CD4-positive, alpha-beta T cell treated with Interleukin-15 for 1 hour (primary cell): ENCODE measurements around the gene IQSEC3.
"Not testable (repeated sequence)": the region's sequence is repeated elsewhere in the genome, so short reads cannot be mapped to it uniquely, and the experiment has no call there.

ENCODE experiments used
- DNase-seq: peaks from one replicate; pipeline ENCODE4 v3.0.0-alpha.2; 2020

The IQSEC3 gene

DNA sequence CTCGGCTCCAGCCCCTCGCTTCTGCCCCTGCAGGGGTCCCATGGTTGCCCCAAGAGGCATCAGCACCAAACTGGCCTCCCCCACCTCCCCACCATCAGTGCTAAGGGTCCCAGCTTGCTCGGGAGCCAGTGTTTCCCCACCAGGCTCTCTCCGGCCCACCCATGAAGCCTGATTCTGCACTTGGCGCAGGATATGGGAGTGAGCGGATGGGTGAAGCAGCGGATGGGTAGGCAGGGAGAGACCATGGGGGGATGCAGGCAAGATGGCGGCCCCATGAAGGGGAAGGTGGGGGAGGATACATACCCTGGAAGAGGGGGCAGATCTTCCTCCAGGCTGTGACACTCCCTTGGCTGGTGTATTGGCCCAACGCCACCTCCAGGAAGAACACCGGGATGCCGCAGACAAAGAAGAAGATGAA lies 137.7 kb downstream of the IQSEC3 start:
- DNase-seq = no peak

DNA sequence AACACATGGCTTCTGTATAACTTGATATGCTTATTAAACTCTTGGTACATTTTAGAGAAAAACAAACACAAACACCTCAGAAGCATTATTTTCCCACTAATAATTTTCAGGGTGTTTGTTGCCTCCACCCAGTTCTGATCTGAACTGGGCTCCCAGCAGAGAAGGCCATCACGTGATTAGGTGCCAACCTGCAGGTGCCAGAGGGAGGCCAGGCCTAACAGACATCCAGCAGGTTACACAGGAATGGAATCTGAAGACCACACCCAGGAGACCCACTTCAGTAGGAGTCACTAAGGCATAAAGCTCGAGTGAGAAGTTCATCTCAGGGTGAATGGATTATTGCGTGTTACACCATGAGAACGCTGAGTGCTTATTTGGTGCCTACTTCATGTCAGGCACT lies 138.5 kb downstream of the IQSEC3 start:
- no peak for DNase-seq

DNA sequence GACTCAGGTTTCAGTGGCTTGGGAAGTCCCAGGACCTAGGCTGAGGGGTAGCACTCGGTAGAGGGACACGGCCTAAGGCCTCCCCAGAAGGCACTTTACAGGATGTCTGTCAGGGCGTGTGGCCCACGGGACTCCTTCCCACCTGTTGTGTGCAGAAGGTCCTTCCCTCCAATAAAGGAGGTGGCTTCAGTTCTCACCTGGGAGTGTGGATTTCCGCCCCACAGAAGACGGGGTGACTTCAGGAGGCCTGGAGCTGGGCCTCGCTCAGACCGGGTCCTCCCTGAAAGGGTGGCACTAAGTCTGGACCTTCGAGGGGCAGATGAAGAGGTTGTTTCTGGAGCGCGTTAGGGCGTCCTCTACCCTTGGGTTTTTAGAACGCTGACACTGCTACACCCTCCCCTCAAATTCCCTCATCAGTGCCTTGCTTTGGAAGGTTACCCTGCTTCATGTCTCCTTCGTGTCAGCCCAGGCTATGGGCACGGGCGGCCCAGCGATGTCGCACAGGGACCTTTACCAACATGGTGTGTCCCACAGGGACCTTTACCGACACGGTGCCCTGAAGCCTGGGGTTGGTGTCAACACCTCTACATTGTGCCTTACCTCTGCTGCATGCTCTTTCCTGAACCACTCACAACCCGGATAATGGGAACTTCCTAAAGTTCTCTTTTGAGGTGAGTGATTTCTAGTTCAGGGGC lies 140.3 kb downstream of the IQSEC3 start:
- no peak for DNase-seq

DNA sequence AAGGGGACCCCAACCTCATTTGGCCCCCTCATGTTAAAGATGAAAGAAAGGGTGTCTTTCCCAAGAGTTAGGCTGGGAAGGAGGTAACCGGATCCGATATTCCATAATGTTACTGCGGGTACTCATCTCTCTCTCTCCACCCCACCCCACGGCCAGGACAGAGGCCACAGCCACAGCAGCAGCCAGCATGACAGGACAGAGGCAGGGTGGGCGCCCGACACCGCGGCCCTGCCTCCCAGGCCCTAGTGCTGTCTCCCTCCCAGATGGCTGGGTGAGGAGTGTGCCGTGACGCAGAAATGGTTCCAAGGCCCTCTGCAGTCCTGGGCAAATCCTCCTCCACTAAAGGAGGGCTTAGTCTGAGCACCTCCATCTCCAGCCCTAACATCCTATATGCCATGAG lies 141.2 kb downstream of the IQSEC3 start:
- DNase-seq = no peak

- no peak for DNase-seq
Measured at GRCh38 chr12:208813-209212, 142.2 kb downstream of the IQSEC3 start.

DNA sequence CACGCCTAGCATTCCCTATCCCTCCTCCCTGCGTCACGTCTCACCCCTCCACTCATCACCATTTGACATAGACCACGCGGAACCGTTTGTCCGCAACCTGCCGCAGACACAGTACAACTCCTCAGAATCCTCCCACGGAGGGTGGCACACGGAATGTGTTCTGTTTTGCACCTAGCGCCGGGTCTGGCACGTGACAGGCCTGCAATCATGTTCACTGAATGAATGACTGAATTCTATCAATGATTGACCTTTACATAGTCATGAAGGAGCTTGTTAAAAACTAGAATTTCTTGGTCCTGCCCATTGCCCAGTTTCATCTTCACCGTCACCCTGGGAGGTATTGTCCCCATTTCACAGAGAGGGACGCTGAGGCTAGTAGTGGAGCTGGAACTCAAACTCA lies 142.7 kb downstream of the IQSEC3 start:
- no peak for DNase-seq

DNA sequence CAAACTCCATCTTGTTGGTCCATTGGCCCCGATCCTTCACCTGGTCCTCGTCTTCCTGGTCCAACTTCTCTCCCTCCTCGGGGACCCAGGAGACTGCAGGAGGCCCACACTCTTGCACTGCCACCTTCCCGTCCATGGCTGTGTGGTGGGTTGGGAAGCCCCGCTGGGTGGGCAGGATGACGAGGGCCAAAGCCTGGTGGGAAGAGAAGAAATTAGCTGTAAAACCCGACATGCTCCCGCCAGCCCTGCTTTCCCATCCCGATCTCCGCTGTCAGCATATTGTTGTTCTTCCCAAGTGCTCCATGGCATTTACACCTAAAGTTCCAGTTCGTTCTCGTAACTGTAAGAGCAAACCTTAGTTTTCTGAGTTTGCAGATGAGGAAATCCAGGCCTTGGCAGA lies 143.3 kb downstream of the IQSEC3 start:
- DNase-seq = no peak

DNA sequence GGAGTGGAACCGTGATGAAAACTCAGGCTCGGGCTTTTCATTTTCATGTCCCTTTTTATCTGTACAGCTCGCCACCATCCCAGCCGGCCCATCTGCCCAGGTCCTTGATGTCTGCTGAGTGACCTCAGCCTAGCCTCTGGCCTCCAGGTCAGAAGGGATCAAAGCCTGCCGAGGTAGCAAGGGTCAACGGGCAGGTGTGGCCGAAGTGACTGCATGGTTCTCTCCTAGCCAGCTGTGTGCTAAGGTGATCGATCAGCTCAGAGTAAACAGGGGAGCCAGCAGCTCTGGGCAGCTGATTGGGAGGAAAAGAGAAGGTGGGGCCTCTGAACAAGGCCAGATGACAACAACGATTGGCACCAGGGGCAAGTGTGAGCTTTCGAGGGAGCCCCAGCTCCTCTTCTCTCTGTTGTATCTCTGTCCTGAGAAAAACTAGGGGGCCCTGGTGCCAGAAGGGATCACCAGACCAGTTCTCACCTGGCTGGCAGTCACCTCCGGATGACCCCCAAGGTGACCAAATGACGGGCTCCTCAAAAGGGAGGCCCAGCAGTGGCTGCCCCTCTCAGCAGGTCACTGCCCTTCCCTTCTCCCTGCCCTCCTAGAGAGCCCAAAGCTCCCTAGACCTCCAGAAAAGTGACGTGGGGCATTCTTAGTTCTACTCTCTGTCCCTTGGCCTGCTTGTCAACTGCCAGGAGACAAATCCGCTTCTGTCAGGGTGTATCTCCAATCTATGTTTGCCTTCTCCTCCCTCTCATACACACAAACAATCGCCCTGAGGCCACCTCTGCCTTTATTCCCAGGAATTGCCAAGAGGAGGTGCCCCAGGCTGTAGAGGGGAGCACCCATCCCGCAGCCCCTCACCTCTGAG lies 143.9 kb downstream of the IQSEC3 start:
- no peak for DNase-seq

GRCh38 chr12:211142-211465 lies 144.5 kb downstream of the IQSEC3 start:
- no peak for DNase-seq

- DNase-seq = no peak
Measured at GRCh38 chr12:211639-212414, 145.3 kb downstream of the IQSEC3 start.

GRCh38 chr12:212415-212714 lies 145.8 kb downstream of the IQSEC3 start:
- DNase-seq = no peak

DNA sequence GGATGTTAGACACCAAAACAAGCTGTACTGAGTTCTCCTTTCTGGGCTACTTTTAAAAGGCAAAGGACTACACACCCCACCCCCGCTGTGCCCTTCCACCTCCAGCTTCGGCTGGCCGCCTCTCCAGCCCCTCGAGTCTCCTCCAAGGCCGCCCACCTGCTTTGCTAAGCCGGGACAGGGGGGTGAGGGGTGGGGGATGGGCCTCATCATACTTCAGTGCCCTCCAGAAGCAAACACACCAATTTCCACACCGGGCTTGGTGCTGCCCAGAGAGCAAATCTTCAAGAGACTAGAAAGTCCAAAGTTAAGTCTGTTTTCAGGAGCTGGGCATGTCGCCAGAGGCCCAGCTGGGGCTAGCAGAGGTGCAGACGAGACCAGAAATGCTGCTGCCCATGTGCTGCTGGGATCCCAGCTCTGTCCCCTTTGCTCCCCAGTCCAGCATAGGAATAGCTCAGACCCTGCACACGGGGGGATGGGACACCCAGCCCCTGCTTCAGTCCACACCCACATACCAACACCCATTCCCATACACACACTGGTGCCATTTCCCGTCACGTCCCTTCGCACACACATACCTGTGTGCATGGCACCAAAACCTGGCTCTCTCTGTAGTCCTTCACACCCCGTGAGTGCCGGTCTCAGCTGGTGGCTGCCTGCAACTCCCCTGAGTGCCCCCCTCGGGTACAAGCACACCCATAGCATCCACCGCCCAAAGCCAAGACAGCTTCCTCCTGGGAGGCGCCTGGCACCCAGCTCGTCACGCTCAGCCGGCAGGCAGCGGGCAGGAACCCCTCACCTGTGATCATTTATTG lies 146.4 kb downstream of the IQSEC3 start:
- no peak for DNase-seq

GRCh38 chr12:213527-213932 lies 147.0 kb downstream of the IQSEC3 start:
- no peak for DNase-seq

DNA sequence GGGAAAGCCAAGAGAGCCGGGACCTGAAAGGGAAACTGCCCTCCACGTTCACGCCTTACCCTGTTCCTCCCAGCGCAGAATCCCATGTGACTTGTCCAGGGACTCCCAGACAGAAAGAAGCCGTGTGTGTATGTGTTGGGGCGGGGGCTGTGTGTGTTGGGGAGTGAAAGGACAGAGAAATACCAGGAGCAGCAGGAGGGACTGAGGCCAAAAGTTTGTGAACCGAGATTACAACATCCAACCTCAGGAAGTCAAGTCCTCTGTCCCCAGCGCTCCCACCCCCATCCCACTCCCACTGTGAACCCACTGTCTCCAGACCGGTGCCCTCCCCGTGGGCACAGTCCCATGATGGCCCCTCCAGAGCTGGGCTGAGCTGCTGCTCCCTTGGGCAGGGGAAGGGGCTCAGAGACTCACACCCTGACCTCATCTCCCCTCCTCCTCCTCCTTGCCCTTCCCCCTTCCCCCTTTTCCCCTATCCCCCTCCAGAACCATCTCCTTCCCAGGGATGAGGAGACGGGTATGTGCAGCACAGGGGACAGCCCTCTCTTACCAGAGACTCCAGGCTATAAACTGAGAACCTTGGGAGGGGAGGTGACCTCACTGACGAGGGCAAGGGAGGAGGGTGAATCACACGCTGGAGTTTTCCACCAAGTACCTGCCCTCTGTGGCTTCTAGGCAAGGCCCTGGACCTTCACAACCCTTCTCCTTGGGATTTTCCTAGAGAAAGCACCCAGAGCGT lies 147.6 kb downstream of the IQSEC3 start, which contains the start of gene SLC6A12:
TSS of gene SLC6A12 (minus strand) at position 155 of the 739 bp plus-strand sequence. CDS start 4,171 bp downstream, outside the sequence.
- no peak for DNase-seq

DNA sequence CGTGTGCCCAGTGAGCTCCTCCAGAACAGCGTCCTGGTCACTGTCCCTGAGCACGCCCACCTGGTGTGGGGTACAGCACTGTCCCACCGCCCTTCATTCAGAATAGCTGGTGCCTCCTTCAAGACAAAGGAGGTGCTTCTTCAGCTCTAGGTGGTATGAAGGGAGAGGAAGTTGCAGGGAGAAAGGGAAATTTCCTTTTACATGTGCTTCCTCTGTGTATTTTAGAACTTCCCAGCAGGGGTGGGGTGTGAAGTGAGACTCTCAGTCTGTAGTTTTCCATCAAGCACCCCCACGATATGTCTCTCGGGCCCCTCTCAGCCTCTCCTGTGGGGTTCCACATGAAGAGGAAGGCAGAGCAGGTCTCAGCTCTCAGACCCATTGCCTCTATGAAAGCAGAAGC lies 148.5 kb downstream of the IQSEC3 start:
- no peak for DNase-seq

- DNase-seq = not testable (repeated sequence)
Measured at GRCh38 chr12:217029-217428, 150.5 kb downstream of the IQSEC3 start.

DNA sequence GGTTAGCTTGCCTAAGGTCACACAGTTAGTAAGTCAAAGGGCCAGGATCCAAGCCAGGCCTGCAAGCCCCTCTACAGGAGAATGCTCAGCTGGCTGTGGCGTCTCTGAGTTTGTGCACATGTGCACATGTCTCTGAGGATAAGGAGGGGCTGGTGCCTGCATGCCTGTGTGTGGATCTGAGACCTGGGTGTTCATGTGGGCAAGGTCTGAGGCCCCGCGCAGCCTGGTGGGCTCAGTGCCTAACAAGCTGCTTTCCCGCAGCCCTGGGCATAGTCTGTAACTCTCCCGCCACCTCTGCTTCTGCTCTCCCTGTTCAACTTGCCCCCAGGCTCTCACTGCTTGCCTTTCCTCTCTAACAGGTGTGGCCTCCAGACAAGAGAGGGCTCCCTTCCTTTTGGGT lies 151.7 kb downstream of the IQSEC3 start:
- no peak for DNase-seq

GRCh38 chr12:218728-219590 lies 152.4 kb downstream of the IQSEC3 start:
- no peak for DNase-seq

DNA sequence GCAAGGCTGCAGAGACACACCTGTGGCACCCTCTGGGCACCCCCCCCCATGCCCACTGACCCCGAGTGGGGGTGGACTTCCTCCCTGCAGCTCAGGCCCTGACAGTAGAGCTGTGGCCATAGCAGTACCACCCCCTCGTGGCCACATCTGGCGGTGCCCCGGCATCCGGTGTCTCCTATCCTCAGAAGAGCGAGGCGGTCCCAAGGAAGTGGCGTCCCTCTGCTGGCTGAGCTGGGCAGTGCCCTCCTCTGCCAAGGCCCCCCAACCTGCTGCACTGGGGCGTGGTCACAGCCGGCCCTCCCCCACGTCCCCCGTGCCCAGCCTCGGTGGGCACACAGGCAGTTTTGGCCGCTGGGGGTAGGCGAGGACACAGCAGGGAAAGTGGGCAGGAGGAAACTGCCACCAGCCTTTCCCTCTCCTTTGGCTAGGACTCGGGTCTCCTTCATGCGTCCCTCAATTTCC lies 153.4 kb downstream of the IQSEC3 start:
- peak; percentile 68 for DNase-seq

GRCh38 chr12:220491-220890 lies 153.9 kb downstream of the IQSEC3 start:
- no peak for DNase-seq

- DNase-seq = no peak
Measured at GRCh38 chr12:220946-221550, 154.5 kb downstream of the IQSEC3 start.
